ENCODE measurements around the gene STX16.

The STX16 gene

GRCh38 chr20:58627212-58628072, 23.6 kb upstream of the STX16 start:
- TF ChIP-seq SIN3A (IDR thresholded peaks at IDR 0.05; ENCODE audit: borderline replicate concordance, insufficient read depth, low read length): no peak
- no peak for TF ChIP-seq POLR2AphosphoS5 (IDR thresholded peaks at IDR 0.05; ENCODE audit: low read depth, low read length)
- TF ChIP-seq FOXP2 (optimal IDR thresholded peaks at IDR 0.05; ENCODE audit: borderline replicate concordance, extremely low read depth, extremely low read length, insufficient read depth): no peak
- TF ChIP-seq REST (IDR thresholded peaks at IDR 0.05; ENCODE audit: insufficient read depth in 1 of 2, low read depth in 2 of 2, low read length in 2 of 2): no peak
- TF ChIP-seq TAF1 (IDR thresholded peaks at IDR 0.05; ENCODE audit: borderline replicate concordance, insufficient read depth, low read length): no peak

- TF ChIP-seq POLR2AphosphoS5 (IDR thresholded peaks at IDR 0.05; ENCODE audit: low read depth, low read length) (no peak), FOXP2 (optimal IDR thresholded peaks at IDR 0.05; ENCODE audit: borderline replicate concordance, extremely low read depth, extremely low read length, insufficient read depth) (no peak), TAF1 (IDR thresholded peaks at IDR 0.05; ENCODE audit: borderline replicate concordance, insufficient read depth, low read length) (no peak), REST (IDR thresholded peaks at IDR 0.05; ENCODE audit: insufficient read depth in 1 of 2, low read depth in 2 of 2, low read length in 2 of 2) (no peak), SIN3A (IDR thresholded peaks at IDR 0.05; ENCODE audit: borderline replicate concordance, insufficient read depth, low read length) (no peak)
These were observed 22.4 kb upstream of the STX16 start for GRCh38 chr20:58628491-58629214.

DNA sequence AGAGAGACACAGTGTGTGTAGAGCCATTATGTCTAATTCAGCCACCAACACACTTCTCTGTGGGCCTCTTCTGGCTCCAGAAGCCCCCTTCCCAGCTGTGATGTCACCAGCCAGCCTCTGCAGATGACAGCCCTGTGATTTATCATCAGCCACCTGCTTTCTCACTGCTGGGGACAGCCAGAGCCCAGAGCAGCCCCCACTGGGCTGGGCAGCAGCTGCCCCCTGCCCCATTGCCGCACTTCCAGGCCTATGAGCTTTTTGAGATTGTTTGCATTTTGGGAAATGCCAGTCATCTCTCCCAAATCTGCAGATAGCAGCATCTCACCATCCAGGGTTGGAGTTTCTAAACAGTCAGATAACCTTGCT, 21.9 kb upstream of the STX16 start:
- no peak for TF ChIP-seq TAF1 (IDR thresholded peaks at IDR 0.05; ENCODE audit: borderline replicate concordance, insufficient read depth, low read length)
- TF ChIP-seq SIN3A (IDR thresholded peaks at IDR 0.05; ENCODE audit: borderline replicate concordance, insufficient read depth, low read length): no peak
- TF ChIP-seq FOXP2 (optimal IDR thresholded peaks at IDR 0.05; ENCODE audit: borderline replicate concordance, extremely low read depth, extremely low read length, insufficient read depth): no peak
- TF ChIP-seq REST (IDR thresholded peaks at IDR 0.05; ENCODE audit: insufficient read depth in 1 of 2, low read depth in 2 of 2, low read length in 2 of 2): no peak
- no peak for TF ChIP-seq POLR2AphosphoS5 (IDR thresholded peaks at IDR 0.05; ENCODE audit: low read depth, low read length)

DNA sequence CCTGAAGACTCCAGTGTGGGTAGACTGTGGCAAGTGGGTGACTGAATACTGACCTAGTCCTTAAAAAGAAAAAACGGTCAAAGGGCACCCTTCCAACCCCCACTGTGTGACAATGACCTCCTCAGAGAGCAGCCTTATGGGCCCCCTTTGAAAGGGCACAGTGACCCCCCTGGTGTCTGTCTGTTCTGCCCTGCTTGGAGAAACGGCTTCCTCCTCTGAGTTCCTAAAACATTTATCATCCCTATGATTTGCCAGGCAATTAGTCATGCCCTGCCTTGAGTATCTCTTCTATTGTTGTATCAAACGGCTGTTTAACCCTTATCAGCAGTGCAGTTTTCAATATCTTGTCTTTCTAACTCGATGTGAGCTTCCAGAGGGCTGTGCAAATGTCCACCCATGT, 21.0 kb upstream of the STX16 start:
- no peak for TF ChIP-seq POLR2AphosphoS5 (IDR thresholded peaks at IDR 0.05; ENCODE audit: low read depth, low read length)
- TF ChIP-seq FOXP2 (optimal IDR thresholded peaks at IDR 0.05; ENCODE audit: borderline replicate concordance, extremely low read depth, extremely low read length, insufficient read depth): no peak
- no peak for TF ChIP-seq TAF1 (IDR thresholded peaks at IDR 0.05; ENCODE audit: borderline replicate concordance, insufficient read depth, low read length)
- TF ChIP-seq REST (IDR thresholded peaks at IDR 0.05; ENCODE audit: insufficient read depth in 1 of 2, low read depth in 2 of 2, low read length in 2 of 2): no peak
- TF ChIP-seq SIN3A (IDR thresholded peaks at IDR 0.05; ENCODE audit: borderline replicate concordance, insufficient read depth, low read length): no peak

Data from PFSK-1 (cell line).